Forelimb muscle (tissue), 1 donor: Measurements from ENCODE around the gene SPOCK3. TPM values are rescaled to one million over a fixed set of nuclear protein-coding genes. Genes with fewer than 3 reads are reported as not detected.
"Not testable (repeated sequence)": the region's sequence is repeated elsewhere in the genome, so short reads cannot be mapped to it uniquely, and the experiment has no call there.

Source experiments
- DNase-seq: peaks from one replicate; pipeline ENCODE4 v3.0.0-alpha.2; 2013; ENCODE audit warnings: low read depth
- polyA plus RNA-seq: library from polyadenylated mRNA; unstranded; fragments of 120-200 nt; gene quantifications from one replicate; pipeline ENCODE4 v1.2.1, GENCODE V29; 2013; ENCODE audit not compliant: insufficient read length

The SPOCK3 gene
- polyA plus RNA-seq, 1 donor: 0.86 TPM

GRCh38 chr4:167035390-167035789 lies 198.9 kb downstream of the SPOCK3 start:
- no peak for DNase-seq

- DNase-seq: no peak
Observed at GRCh38 chr4:167034983-167035382, 199.3 kb downstream of the SPOCK3 start.

GRCh38 chr4:167032871-167033270 lies 201.4 kb downstream of the SPOCK3 start:
- no peak for DNase-seq

GRCh38 chr4:167031534-167032156 lies 202.6 kb downstream of the SPOCK3 start:
- no peak for DNase-seq

GRCh38 chr4:167028976-167029375 lies 205.3 kb downstream of the SPOCK3 start:
- no peak for DNase-seq

- DNase-seq: no peak
Observed at GRCh38 chr4:167025670-167026069, 208.6 kb downstream of the SPOCK3 start.

- no peak for DNase-seq
Observed at GRCh38 chr4:167023364-167023925, 210.8 kb downstream of the SPOCK3 start.

- DNase-seq: peak; percentile 26
Observed at GRCh38 chr4:167021545-167022155, 212.6 kb downstream of the SPOCK3 start.

- DNase-seq: no peak
Observed at GRCh38 chr4:167020410-167020809, 213.9 kb downstream of the SPOCK3 start.

GRCh38 chr4:167014944-167015343 lies 219.3 kb downstream of the SPOCK3 start:
- DNase-seq: no peak

GRCh38 chr4:167003326-167003725 lies 231.0 kb downstream of the SPOCK3 start:
- DNase-seq: no peak

- DNase-seq: no peak
Observed at GRCh38 chr4:167000141-167000852, 234.0 kb downstream of the SPOCK3 start.

GRCh38 chr4:166996216-166996615 lies 238.1 kb downstream of the SPOCK3 start:
- DNase-seq: no peak

GRCh38 chr4:166994686-166995085 lies 239.6 kb downstream of the SPOCK3 start:
- DNase-seq: no peak

- no peak for DNase-seq
Observed at GRCh38 chr4:166991006-166991561, 243.2 kb downstream of the SPOCK3 start.

GRCh38 chr4:166989886-166990285 lies 244.4 kb downstream of the SPOCK3 start:
- DNase-seq: no peak

GRCh38 chr4:166987026-166987425 lies 247.3 kb downstream of the SPOCK3 start:
- no peak for DNase-seq

GRCh38 chr4:166981847-166982246 lies 252.4 kb downstream of the SPOCK3 start:
- DNase-seq: no peak

- no peak for DNase-seq
Observed at GRCh38 chr4:166980419-166980818, 253.9 kb downstream of the SPOCK3 start.

- DNase-seq: no peak
Observed at GRCh38 chr4:166977596-166977995, 256.7 kb downstream of the SPOCK3 start.

- DNase-seq: no peak
Observed at GRCh38 chr4:166972071-166972470, 262.2 kb downstream of the SPOCK3 start.

GRCh38 chr4:166968219-166968618 lies 266.1 kb downstream of the SPOCK3 start:
- DNase-seq: not testable (repeated sequence)
